Fibroblast of villous mesenchyme (primary cell): ENCODE data around the gene CHAD. TPM values are rescaled to one million over a fixed set of nuclear protein-coding genes. Genes with fewer than 3 reads are reported as not detected.

Experiments used
- DNase-seq: peaks from one replicate; pipeline ENCODE4 v3.0.0-alpha.2; 2010; ENCODE audit warnings: low read depth
- H3K4me3 ChIP-seq: 2 replicates; pipeline ENCODE4 v1.5.1; 2011; ENCODE audit warnings: low read depth, mild to moderate bottlenecking, low read length
- CTCF ChIP-seq: IDR thresholded peaks from 2 replicates; pipeline ENCODE4 v1.5.1; 2012; ENCODE audit warnings: low read depth, mild to moderate bottlenecking, low read length; ENCODE audit not compliant: insufficient read depth
- total RNA-seq: library from RNA; depleted of rRNA; stranded (reverse); fragments of >200 nt; gene quantifications from 2 replicates; pipeline ENCODE4 v1.2.3, GENCODE V29; 2012

CHAD gene
- total RNA-seq, 1 donor = not detected

GRCh38 chr17:50447870-50448595 lies 20.6 kb downstream of the CHAD start:
- no peak for TF ChIP-seq CTCF
- no peak for DNase-seq
- H3K4me3 ChIP-seq = no peak overlapping the region

GRCh38 chr17:50445730-50446325 lies 22.9 kb downstream of the CHAD start:
- TF ChIP-seq CTCF = no peak
- DNase-seq = no peak
- H3K4me3 ChIP-seq = no peak overlapping the region

- H3K4me3 ChIP-seq = no peak overlapping the region
- DNase-seq = no peak
- no peak for TF ChIP-seq CTCF
Measured at GRCh38 chr17:50444841-50445715, 23.6 kb downstream of the CHAD start.

- TF ChIP-seq CTCF = no peak
- DNase-seq = peak; percentile 63
- no peak overlapping the region for H3K4me3 ChIP-seq
Measured at GRCh38 chr17:50443505-50443974, 25.1 kb downstream of the CHAD start.

- TF ChIP-seq CTCF = no peak
- H3K4me3 ChIP-seq = no peak overlapping the region
- DNase-seq = no peak
Measured at GRCh38 chr17:50440838-50441829, 27.5 kb downstream of the CHAD start.
